Measurements from ENCODE around the gene VAMP7. TPM values are rescaled to one million over a fixed set of nuclear protein-coding genes. Genes with fewer than 3 reads are reported as not detected.
"Not testable (repeated sequence)": the region's sequence is repeated elsewhere in the genome, so short reads cannot be mapped to it uniquely, and the experiment has no call there.

Gene VAMP7
- polyA plus RNA-seq (ENCODE audit: insufficient read length in 4 of 4): 10 to 100 TPM; 44.9 to 56.9 (median 52.5) TPM

GRCh38 chrX:155881158-155881993 lies at the start of gene VAMP7:
TSS of gene VAMP7 (plus strand) at chrX:155881345. CDS start at chrX:155889467, 8,122 bp downstream.
- DNase-seq (ENCODE audit: low read depth in 4 of 4, low spot score in 3 of 4): peak; percentile 62 to 72 (median 67)

GRCh38 chrX:155841232-155841631 lies 39.9 kb upstream of the VAMP7 start:
- DNase-seq (ENCODE audit: low read depth in 4 of 4, low spot score in 3 of 4): no peak

- DNase-seq (ENCODE audit: low read depth in 4 of 4, low spot score in 3 of 4): not testable (repeated sequence)
Observed at GRCh38 chrX:155851786-155852185, 29.4 kb upstream of the VAMP7 start.

GRCh38 chrX:155857561-155857960 lies 23.6 kb upstream of the VAMP7 start:
- DNase-seq (ENCODE audit: low read depth in 4 of 4, low spot score in 3 of 4): no peak

GRCh38 chrX:155864655-155865054 lies 16.5 kb upstream of the VAMP7 start:
- DNase-seq (ENCODE audit: low read depth in 4 of 4, low spot score in 3 of 4): no peak

GRCh38 chrX:155865193-155865592 lies 16.0 kb upstream of the VAMP7 start:
- DNase-seq (ENCODE audit: low read depth in 4 of 4, low spot score in 3 of 4): no peak

GRCh38 chrX:155867821-155868220 lies 13.3 kb upstream of the VAMP7 start:
- DNase-seq (ENCODE audit: low read depth in 4 of 4, low spot score in 3 of 4): no peak

- no peak for DNase-seq (ENCODE audit: low read depth in 4 of 4, low spot score in 3 of 4)
Observed at GRCh38 chrX:155870958-155871357, 10.2 kb upstream of the VAMP7 start.

GRCh38 chrX:155871934-155872333 lies 9.2 kb upstream of the VAMP7 start:
- no peak for DNase-seq (ENCODE audit: low read depth in 4 of 4, low spot score in 3 of 4)

- no peak for DNase-seq (ENCODE audit: low read depth in 4 of 4, low spot score in 3 of 4)
Observed at GRCh38 chrX:155873188-155873587, 8.0 kb upstream of the VAMP7 start.

GRCh38 chrX:155874571-155875244 lies 6.4 kb upstream of the VAMP7 start:
- no peak for DNase-seq (ENCODE audit: low read depth in 4 of 4, low spot score in 3 of 4)

- no peak for DNase-seq (ENCODE audit: low read depth in 4 of 4, low spot score in 3 of 4)
Observed at GRCh38 chrX:155876704-155877103, 4.4 kb upstream of the VAMP7 start.

GRCh38 chrX:155877288-155877687 lies 3.9 kb upstream of the VAMP7 start:
- no peak for DNase-seq (ENCODE audit: low read depth in 4 of 4, low spot score in 3 of 4)

GRCh38 chrX:155880586-155881157 lies 473 bp upstream of the VAMP7 start:
- peak in 1 of 4 donors; percentile 7 for DNase-seq (ENCODE audit: low read depth in 4 of 4, low spot score in 3 of 4)

GRCh38 chrX:155886409-155886808 lies 5.3 kb downstream of the VAMP7 start:
- DNase-seq (ENCODE audit: low read depth in 4 of 4, low spot score in 3 of 4): no peak

GRCh38 chrX:155888139-155888538 lies 7.0 kb downstream of the VAMP7 start:
- no peak for DNase-seq (ENCODE audit: low read depth in 4 of 4, low spot score in 3 of 4)

- DNase-seq (ENCODE audit: low read depth in 4 of 4, low spot score in 3 of 4): no peak
Observed at GRCh38 chrX:155889328-155889727, 8.2 kb downstream of the VAMP7 start.

- DNase-seq (ENCODE audit: low read depth in 4 of 4, low spot score in 3 of 4): no peak
Observed at GRCh38 chrX:155891446-155892210, 10.5 kb downstream of the VAMP7 start.

- no peak for DNase-seq (ENCODE audit: low read depth in 4 of 4, low spot score in 3 of 4)
Observed at GRCh38 chrX:155893521-155893920, 12.4 kb downstream of the VAMP7 start.

- no peak for DNase-seq (ENCODE audit: low read depth in 4 of 4, low spot score in 3 of 4)
Observed at GRCh38 chrX:155896512-155896911, 15.4 kb downstream of the VAMP7 start.

GRCh38 chrX:155899366-155899765 lies 18.2 kb downstream of the VAMP7 start:
- no peak for DNase-seq (ENCODE audit: low read depth in 4 of 4, low spot score in 3 of 4)

Data from right renal pelvis (tissue), 4 donors.